Measurements from ENCODE around the gene PAMR1.

DNA sequence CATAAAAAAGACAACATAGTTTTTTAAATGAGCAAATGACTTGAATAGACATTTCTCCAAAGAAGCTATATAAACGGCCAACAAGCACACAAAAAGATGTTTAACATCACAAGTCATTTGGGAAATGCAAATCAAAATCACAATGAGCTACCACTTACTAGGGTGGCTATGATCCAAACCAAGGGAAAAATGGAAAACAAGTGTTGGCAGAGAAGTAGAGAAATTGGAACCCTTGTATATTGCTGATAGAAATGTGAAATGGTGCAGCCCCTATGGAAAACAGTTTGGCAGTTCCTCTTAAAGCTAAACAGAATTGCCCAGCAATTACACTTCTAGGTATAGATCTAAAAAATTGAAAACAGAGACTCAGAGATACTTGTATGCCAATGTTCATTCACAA, 29.0 kb downstream of the PAMR1 start:
- TF ChIP-seq FOXA1 (IDR thresholded peaks at IDR 0.05) = no peak
- TF ChIP-seq SP1 (IDR thresholded peaks at IDR 0.05) = no peak
- TF ChIP-seq FOXM1 (IDR thresholded peaks at IDR 0.05; ENCODE audit: borderline replicate concordance) = no peak

Data from HEK293T (cell line).